GM18505 (cell line): ENCODE measurements around the gene TIMM22.

Experiments used
- ATAC-seq: cut with Tn5 transposase; IDR thresholded peaks from one replicate; pipeline ENCODE4 v1.9.1; 2021; ENCODE audit not compliant: unreplicated experiment
- POLR2A ChIP-seq: IDR thresholded peaks from 4 replicates; pipeline ENCODE4 v1.6.1; 2011; ENCODE audit warnings: borderline replicate concordance; ENCODE audit not compliant: insufficient read depth, insufficient read length; ENCODE audit errors: extremely low read depth

TIMM22 gene

GRCh38 chr17:1050996-1051925, 54.3 kb downstream of the TIMM22 start:
- no peak for TF ChIP-seq POLR2A
- no peak for ATAC-seq
